NT2/D1 (cell line): ENCODE data around the gene AFDN.

ENCODE experiments used
- SUZ12 ChIP-seq: IDR thresholded peaks from 2 replicates; pipeline ENCODE4 v1.6.1; 2011; ENCODE audit not compliant: insufficient read length, insufficient read depth; ENCODE audit errors: extremely low read depth
- YY1 ChIP-seq: IDR thresholded peaks from 2 replicates; pipeline ENCODE4 v1.6.1; 2011; ENCODE audit not compliant: insufficient read length, insufficient read depth
- ZNF274 ChIP-seq: IDR thresholded peaks from 2 replicates; pipeline ENCODE4 v1.6.1; 2011; ENCODE audit warnings: mild to moderate bottlenecking, low read depth, low read length

- no peak for TF ChIP-seq SUZ12
- no peak for TF ChIP-seq YY1
- TF ChIP-seq ZNF274: no peak
These were observed 12.6 kb downstream of the AFDN start for GRCh38 chr6:167839343-167839742.
